Gastroesophageal sphincter (tissue), 3 donors: ENCODE results near the gene FAM3B.

ENCODE experiments used
- CTCF ChIP-seq, 4 experiments: fragments of 200-600 bp in 2 of 4; fragments of 450-650 bp in 2 of 4; sonication (generic) in 1 of 4; IDR thresholded peaks; one replicate each; pipeline ENCODE4 v1.5.1; 2017 to 2019; ENCODE audit warnings: antibody characterized with exemption in 4 of 4, mild to moderate bottlenecking in 2 of 4, moderate library complexity in 2 of 4
- POLR2A ChIP-seq, 2 donors: fragments of 450-650 bp; IDR thresholded peaks; one replicate each; pipeline ENCODE4 v1.6.1; 2017; ENCODE audit warnings: antibody characterized with exemption in 2 of 2, mild to moderate bottlenecking in 2 of 2, moderate library complexity in 1 of 2
- POLR2AphosphoS5 ChIP-seq: sonication (generic); formaldehyde crosslinking; IDR thresholded peaks from one replicate; pipeline ENCODE4 v1.6.1; 2017; ENCODE audit warnings: antibody characterized with exemption

- no peak for TF ChIP-seq POLR2A (IDR thresholded peaks at IDR 0.05)
- no peak for TF ChIP-seq CTCF (IDR thresholded peaks at IDR 0.05)
- TF ChIP-seq POLR2AphosphoS5 = no peak
Measured at GRCh38 chr21:41325138-41325912, 8.7 kb downstream of the FAM3B start.
